Osteocyte (in vitro differentiated cells): Measurements from ENCODE around the gene DCST2. TPM values are rescaled to one million over a fixed set of nuclear protein-coding genes. Genes with fewer than 3 reads are reported as not detected.

ENCODE experiments used
- DNase-seq: peaks from one replicate; pipeline ENCODE4 v3.0.0; 2021; ENCODE audit warnings: mixed read lengths; ENCODE audit not compliant: unreplicated experiment; ENCODE audit errors: extremely low spot score
- H3K27ac Mint-ChIP-seq: one replicate; pipeline ENCODE4 v1.8.0; 2021; ENCODE audit warnings: mild to moderate bottlenecking, mixed read lengths; ENCODE audit not compliant: unreplicated experiment
- H3K27me3 Mint-ChIP-seq: one replicate; pipeline ENCODE4 v1.8.0; 2021; ENCODE audit warnings: mixed read lengths; ENCODE audit not compliant: unreplicated experiment
- H3K36me3 Mint-ChIP-seq: one replicate; pipeline ENCODE4 v1.8.0; 2021; ENCODE audit warnings: mixed read lengths; ENCODE audit not compliant: unreplicated experiment
- H3K4me1 Mint-ChIP-seq: one replicate; pipeline ENCODE4 v1.8.0; 2021; ENCODE audit warnings: mixed read lengths; ENCODE audit not compliant: unreplicated experiment
- H3K4me3 Mint-ChIP-seq: one replicate; pipeline ENCODE4 v1.8.0; 2021; ENCODE audit warnings: mild to moderate bottlenecking, moderate library complexity, mixed read lengths; ENCODE audit not compliant: unreplicated experiment
- H3K9me3 Mint-ChIP-seq: one replicate; pipeline ENCODE4 v1.8.0; 2021; ENCODE audit warnings: mixed read lengths; ENCODE audit not compliant: unreplicated experiment
- total RNA-seq: library from RNA; stranded (reverse); gene quantifications from 2 replicates; pipeline ENCODE4 v1.2.1, GENCODE V29; 2021
- TF ChIP-seq, protein P1 (sequence below): fragments of 200-600 bp; sonication (generic); IDR thresholded peaks from 2 replicates; pipeline ENCODE4 v1.5.0; 2021; ENCODE audit warnings: antibody characterized with exemption, mild to moderate bottlenecking, moderate library complexity

Gene DCST2
- total RNA-seq, 1 donor from 2014 or later, result 0.75 TPM

DNA sequence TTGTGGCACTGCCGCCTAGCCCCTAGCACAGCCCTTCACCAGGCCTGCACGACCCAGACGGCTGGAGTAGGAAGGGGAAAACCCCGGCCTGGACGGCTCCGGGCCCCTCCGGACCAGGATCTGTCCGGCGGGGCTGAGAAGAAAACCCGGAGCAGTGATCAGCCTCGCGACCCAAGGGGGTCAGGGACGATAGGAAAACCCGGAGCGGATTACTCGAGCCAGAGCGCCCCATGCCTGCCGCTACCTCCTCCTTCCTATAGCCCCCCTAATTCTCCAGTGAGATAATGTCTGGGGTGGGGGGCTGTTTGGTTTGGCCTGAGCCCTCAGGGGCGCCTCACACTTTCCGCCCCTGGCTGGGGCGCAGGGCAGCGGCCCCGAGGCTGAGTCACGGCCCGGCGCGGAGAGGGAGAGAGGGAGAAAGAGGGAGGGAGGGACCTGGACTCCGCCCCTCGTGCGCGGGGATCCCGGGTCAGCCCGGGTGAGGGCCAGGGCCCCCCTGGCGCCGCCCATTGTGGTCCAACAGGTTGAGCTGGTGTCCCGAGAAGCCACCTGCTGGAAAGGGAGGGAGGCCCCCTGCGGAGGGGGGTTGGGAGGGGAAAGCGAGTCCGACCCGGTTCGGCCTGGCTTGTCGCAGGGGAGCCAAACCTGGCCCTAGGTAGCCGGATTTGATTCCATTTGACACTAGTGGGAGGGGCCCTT lies 32.7 kb downstream of the DCST2 start:
- no peaks in the 10 kb centered on the region for H3K27me3 Mint-ChIP-seq
- peak; percentile 91 for DNase-seq
- TF ChIP-seq, protein P1, sequence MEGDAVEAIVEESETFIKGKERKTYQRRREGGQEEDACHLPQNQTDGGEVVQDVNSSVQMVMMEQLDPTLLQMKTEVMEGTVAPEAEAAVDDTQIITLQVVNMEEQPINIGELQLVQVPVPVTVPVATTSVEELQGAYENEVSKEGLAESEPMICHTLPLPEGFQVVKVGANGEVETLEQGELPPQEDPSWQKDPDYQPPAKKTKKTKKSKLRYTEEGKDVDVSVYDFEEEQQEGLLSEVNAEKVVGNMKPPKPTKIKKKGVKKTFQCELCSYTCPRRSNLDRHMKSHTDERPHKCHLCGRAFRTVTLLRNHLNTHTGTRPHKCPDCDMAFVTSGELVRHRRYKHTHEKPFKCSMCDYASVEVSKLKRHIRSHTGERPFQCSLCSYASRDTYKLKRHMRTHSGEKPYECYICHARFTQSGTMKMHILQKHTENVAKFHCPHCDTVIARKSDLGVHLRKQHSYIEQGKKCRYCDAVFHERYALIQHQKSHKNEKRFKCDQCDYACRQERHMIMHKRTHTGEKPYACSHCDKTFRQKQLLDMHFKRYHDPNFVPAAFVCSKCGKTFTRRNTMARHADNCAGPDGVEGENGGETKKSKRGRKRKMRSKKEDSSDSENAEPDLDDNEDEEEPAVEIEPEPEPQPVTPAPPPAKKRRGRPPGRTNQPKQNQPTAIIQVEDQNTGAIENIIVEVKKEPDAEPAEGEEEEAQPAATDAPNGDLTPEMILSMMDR, result no peak
- H3K27ac Mint-ChIP-seq, result peak overlapping the region; percentile 95
- H3K9me3 Mint-ChIP-seq, result no peaks in the 10 kb centered on the region
- no peaks in the 10 kb centered on the region for H3K36me3 Mint-ChIP-seq
- peak overlapping the region; percentile 94 for H3K4me3 Mint-ChIP-seq
- H3K4me1 Mint-ChIP-seq, result peaks cover 31% of the 10 kb centered on the region

DNA sequence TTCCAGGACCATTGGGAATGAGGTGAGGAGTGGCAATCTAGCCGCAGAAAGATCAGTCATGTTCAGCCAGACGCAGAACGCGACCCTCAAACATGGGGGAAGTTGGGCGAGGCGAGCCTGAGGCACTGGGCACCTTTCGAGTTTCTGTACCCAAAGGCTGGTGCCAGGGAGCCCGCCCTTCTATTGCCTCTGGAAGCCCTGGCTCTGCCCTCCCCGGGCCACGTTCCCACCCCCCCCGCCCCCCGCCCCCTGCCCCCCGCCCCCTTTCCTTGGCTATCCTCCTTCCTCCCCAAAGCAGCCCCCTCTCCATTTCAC lies 33.2 kb downstream of the DCST2 start:
- TF ChIP-seq, protein P1, result no peak
- H3K36me3 Mint-ChIP-seq, result no peaks in the 10 kb centered on the region
- no peaks in the 10 kb centered on the region for H3K9me3 Mint-ChIP-seq
- no peak for DNase-seq
- H3K27ac Mint-ChIP-seq, result peak overlapping the region; percentile 95
- H3K4me1 Mint-ChIP-seq, result peaks cover 30% of the 10 kb centered on the region
- peak overlapping the region; percentile 94 for H3K4me3 Mint-ChIP-seq
- H3K27me3 Mint-ChIP-seq, result no peaks in the 10 kb centered on the region

DNA sequence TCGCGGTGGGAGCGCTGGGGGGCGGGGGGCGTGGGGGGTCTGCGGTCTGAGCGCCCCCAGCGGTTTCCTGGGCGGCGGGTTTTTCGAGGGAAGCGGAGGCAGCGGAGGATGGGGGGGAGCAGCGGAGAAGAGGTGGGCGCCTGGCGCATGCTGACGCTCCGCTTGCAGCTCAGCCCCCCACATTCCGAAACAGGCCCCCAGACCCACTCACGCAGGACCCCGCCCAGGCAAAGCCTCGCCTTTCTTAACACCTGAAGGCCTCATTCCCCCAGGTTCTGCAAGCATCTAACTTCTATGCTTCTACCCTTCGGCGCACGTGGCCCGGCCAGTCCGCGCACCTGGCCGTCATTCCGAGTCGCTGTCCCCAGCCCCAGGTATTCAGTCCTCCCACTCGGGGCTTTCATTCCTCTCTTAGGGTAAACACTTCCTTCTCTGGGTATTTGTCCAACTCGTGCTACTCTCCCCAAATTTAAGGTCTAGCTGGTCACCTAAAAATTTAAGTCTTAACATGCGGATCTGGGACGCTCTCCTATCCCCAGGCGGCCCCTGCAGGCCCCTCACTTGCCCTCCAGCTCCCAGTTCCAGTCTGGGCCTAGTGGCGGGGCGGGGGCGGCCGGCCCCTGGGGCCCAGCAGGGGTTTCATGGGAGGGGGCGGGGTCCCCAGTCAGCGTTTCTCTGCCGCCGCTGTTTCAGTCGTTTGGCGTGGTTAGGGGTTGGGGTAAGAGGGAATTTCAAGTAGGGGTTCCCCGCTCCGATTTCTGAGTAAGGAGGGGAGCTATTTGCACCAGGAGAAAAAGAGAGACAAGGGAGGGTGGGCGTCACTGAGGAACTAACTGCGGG lies 33.8 kb downstream of the DCST2 start:
- H3K4me1 Mint-ChIP-seq, result peaks cover 27% of the 10 kb centered on the region
- no peaks in the 10 kb centered on the region for H3K36me3 Mint-ChIP-seq
- no peaks in the 10 kb centered on the region for H3K9me3 Mint-ChIP-seq
- H3K27me3 Mint-ChIP-seq, result no peaks in the 10 kb centered on the region
- TF ChIP-seq, protein P1, result no peak
- peak overlapping the region; percentile 95 for H3K27ac Mint-ChIP-seq
- no peak for DNase-seq
- peak overlapping the region; percentile 94 for H3K4me3 Mint-ChIP-seq

DNA sequence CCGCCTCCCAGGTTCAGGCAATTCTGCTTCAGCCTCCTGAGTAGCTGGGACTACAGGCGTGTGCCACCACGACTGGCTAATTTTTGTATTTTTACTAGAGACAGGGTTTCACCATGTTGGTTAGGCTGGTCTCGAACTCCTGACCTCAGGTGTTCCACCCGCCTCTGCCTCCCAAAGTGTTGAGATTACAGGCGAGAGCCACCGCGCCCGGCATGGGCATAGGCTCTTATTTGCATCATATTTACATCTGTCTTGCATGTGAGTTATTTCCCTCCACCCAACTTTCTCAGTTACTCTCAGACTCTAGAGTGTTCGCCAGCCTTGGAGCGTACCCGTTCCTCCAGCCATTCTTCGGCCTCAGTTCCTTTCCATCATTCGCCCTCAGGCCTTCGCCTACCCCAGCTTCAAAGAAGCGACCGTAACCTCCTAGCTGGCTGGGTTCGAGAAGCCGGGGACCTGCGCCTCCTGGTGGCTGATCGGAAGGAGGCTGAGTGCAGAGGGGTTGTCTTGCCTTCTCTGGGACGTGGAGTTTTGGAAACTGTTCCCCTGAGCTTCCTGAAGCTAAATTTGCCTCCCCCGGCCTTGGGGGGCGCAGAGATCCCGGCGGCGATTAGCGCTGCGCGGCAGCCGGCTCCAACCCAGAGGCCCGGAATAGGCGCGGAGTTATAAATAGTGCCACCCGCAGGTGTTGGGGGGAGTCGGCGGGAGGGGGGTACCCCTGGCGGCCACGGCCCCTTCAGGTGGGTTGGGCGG lies 34.6 kb downstream of the DCST2 start:
- DNase-seq, result no peak
- H3K4me1 Mint-ChIP-seq, result peaks cover 19% of the 10 kb centered on the region
- peak overlapping the region; percentile 71 for H3K27ac Mint-ChIP-seq
- H3K9me3 Mint-ChIP-seq, result no peaks in the 10 kb centered on the region
- H3K4me3 Mint-ChIP-seq, result peak overlapping the region; percentile 94
- no peaks in the 10 kb centered on the region for H3K36me3 Mint-ChIP-seq
- TF ChIP-seq, protein P1, result peak; percentile 85
- H3K27me3 Mint-ChIP-seq, result no peaks in the 10 kb centered on the region
